NCI-H1092 treated with DMSO at 0.1 percent for 48 hours (cell line): ENCODE measurements around the gene EDRF1.
A peak's percentile ranks its signal among the peaks of the same experiment; 100 is the strongest.

Experiments
- DNase-seq: peaks from one replicate; lab custom pipeline; 2025; lab: John Stamatoyannopoulos, UW

The EDRF1 gene

DNA sequence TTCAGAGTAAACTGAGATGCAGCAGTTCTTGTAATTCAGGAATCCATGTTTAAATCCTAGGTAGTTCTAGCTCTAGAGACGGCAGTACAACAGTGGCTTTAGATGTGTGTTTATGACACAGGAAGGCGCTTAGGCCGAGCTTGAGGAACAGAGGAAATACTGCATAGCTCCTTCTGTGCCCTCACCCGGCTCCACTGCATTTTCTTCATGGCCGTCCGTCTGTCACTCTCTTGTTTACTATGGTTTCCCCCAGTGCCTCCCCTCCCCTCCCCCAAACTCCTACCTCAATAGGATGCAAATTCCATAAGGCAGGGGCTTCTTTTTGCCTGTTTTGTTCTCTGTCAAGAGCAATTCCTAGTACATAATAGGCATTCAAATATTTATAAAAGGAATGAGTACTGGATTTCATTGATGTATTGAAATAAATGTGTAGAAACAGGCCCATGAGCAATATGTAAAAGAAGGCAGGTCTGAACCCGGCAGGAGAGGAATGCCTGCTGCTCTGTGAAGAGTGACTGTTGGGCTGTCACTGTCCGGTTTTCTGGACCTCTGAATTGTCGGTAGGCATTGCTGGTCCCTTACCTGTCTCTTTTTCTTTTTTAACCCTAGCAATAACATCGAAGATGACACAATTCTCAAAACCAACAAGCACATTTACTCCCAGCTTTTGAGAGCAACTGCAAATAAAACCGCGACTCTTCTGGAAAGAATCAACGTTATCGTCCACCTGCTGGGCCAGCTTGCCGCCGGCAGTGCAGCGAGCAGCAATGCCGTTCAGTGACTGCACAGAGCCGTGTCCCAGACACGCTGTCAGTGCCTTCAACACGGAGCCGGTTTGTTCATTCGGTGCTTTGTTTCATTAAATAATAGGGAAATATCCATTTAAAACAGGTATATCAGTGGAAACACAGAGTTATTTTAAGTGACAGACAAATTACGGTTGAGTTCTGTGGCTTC, 43.5 kb downstream of the EDRF1 start:
- no peak for DNase-seq

- DNase-seq = no peak
Observed at GRCh38 chr10:125765835-125766234, 46.3 kb downstream of the EDRF1 start.

DNA sequence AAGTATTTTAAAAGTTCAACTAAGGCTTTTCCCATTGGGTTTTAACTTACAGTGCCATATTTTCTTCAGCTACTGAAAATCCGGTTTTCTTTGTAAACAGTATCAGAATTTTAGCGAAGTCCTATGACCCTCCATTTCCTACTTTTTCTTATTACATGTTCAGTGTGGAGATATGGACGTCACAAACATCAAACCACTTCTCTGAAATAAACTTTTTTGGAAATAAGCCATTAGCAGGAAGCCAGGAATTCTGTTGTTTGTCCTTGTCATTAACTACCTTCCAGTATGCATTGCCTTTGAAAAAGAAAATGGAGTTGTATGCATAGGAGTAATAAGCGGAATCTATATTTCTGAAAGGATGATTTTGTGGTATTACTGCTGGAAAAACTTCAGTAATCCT, 47.0 kb downstream of the EDRF1 start:
- DNase-seq = no peak

DNA sequence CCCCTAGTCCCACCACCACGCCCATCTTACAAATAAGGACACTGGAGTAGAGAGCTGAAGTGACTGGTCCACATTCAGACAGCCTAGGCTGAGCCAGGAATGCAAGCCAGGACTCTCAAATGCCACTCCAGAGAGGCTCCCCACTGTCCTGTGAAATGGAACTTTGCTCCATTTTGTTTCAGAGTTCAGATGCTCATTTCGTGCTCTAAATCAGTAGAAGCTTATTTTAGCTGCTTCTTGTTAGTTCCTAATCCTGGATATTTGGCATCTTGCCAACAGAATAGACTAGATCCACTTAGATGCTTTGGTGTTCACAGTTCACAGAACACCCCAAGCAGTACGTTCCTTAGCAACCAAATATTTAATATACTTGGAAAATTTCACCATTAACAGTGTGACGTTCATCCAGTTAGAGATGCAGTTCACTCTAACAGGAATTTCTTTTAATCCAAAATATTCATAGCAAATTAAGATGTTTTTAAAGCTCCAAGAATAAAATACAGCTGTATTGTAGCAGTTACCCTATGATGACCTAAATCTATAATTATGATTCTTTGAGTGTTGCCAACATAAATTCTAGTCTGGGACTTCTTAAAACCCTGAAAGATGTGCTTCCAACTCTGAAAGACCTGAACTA, 48.8 kb downstream of the EDRF1 start:
- DNase-seq = peak; percentile 6

DNA sequence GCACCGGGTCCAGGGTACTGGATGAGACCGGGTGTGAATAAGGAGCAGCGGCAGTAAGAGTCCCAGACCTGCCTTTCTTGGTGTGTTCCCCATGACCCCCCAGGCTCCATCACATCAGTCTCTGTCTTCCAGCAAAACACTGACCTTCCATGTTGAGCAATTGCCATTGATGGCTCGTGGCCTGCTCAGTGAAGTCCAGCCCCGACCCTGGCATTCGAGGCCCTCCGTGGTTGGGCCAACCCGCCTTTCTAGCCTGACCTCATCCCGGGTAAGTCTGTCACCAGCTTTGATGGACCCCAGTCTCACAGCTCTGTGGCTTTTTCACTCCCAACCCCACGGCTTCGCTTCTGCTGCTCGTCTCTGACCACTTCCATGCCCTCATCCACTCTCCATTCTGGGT, 49.7 kb downstream of the EDRF1 start:
- no peak for DNase-seq

DNA sequence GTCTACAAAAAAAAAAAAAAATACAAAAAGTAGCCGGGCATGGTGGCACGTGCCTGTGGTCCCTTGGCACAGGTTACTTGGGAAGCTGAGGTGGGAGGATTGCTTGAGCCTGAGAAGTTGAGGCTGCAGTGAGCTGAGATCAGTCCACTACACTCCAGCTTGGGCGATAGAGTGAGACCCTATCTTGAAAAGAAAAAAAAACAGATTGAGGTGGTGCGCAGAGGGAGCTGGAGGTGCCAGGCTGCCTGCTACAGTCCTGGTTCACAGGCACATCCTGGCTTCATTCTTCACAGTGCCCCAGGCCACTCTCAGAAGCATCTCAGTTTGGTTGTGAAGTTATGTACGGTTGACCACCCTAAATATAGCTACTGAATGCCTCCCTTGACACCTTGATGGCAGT, 51.3 kb downstream of the EDRF1 start:
- DNase-seq = no peak

DNA sequence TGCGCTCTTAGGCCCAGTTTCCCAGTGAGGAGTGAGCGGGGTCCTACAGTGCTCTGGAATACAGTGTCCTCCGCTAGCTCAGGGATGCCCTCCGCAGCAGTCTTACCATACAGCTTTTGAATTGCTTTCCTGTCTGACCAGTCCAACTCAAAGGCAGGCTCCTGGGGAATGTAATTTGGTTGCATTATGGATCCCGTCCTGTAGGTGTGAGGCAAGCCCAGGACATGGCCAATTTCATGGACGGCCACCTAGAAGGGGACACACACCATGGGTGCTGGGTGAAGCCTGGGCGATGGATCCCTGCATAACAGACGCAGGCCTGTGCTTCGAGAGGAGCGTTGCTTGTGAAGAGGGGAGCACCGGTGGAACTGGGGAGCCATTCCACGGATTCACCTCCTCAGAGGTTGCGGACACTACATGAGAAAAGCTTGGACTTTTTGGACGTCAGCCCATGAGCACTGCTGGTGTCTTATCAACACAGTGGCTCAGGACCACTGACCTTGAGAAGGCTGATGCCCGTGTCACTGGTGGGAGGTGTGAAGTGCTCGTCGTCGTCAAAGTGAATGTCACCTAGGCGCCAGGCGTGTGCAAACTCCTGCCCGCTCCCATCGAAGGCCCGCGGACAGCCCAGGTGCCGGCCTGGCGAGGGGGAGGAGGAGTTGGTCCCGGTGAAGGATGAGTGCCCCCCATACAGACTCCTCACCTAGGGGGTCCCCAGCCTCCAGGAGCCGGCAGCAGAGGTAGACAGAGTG, 52.8 kb downstream of the EDRF1 start:
- no peak for DNase-seq

- DNase-seq = no peak
Observed at GRCh38 chr10:125772864-125773180, 53.3 kb downstream of the EDRF1 start.

DNA sequence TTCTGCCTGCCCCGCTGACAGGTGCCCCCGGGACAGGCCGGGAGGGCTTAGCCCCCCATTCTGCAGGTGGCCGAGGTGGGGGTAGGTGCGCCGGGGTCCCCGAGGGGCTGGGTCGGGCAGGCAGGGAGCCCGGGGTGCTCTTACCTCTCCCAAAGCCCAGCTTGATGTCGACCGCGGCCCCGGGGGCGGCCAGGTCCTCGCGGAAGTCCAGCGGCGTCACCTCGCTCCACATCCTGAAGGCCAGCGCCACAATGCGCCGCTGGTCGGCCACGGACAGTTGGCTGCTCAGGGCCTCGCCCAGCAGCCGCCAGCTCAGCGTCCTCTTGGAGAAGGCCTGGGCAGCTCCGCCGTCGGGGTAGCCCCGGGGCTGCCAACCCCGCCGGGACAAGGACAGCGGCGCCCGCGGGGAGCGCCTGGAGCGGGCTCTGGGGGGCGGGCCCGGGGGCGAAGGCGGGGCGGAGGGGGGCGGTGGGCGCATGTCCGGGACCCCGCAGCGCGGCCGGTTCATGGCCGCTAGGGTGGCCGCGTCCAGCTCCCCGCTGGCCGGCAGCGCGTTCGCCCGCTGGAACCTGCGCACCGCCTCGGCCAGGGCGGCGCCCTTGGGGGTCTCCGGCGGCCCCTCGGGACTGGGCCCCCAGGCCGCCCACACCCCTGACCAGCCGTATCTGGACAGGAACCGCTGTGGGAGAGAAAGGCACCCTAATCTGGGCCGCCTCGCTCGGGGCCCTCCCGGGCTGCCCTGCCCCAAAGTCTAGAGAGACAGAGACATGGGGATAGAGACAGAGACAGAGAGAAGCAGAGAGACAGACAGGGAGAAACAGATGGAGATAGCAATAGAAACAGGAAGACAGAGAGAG, 54.4 kb downstream of the EDRF1 start:
- DNase-seq = no peak

DNA sequence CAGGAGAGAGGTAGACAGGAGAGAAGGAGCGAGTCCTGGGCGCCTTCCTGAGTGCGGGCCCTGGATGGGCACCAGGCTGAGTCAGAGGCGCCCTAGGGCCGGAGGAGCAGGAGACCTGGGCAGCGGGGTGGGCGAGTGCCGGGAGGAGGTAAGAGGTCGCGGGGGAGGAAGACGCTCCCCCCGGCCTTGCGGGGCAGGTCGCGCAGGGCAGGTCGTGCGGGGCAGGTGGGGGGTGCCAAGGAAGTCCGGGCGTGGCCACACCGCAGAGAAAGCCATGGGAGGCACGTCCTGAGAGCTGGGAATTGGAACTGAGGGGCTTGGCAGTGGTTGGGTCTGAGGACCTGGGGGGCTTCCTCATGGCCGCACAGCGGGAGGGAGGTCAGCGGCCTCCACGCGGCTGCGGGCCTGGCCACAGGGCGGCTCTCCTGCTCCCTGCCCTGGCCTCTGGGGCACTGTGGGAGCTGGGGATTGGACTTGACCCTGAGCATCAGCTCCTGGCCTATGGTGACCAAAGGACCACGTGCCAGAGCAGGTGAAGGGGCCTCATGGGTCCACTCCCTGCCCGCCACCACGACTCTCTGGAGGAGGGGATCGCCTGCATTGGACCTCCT, 55.2 kb downstream of the EDRF1 start:
- no peak for DNase-seq

DNA sequence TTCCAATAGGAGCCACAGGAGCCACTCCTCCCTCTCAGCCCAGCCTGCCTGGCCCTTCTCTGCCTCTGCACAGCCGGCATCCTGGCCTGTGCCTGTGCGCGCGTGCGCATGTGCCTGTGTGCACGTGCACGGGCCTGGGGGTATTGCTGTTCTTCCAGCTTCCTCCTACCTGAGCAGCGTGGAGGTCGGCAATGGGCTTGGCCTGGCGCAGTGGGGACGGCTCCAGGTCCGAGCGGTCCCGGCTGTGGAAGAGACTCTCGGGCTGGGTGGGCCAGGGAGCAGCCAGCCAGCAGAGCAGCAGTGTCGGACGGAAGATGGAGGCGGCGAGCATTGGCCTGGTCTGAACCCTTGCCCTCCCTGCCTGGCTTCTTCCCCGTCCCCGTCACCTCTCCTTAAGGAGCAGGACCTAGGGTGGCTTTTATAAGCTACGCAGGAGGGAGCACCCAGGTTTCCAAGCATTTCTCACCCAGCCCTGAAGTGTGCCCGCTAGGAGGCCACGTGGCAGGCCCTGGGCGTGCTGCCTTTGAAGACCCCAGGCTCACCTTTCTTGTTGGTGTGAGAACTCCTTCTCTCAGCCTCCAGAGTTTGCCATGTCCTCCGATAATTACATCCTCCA, 56.1 kb downstream of the EDRF1 start, which contains the start of gene MMP21:
Gene MMP21 (minus strand): TSS at position 331 of the 616 bp plus-strand sequence. CDS start 0 bp downstream, at position 331.
- DNase-seq = no peak

GRCh38 chr10:125777806-125778205, 58.3 kb downstream of the EDRF1 start:
- DNase-seq = no peak

GRCh38 chr10:125778556-125778955, 59.0 kb downstream of the EDRF1 start:
- no peak for DNase-seq

- no peak for DNase-seq
Observed at GRCh38 chr10:125779403-125780327, 60.2 kb downstream of the EDRF1 start.

- DNase-seq = no peak
Observed at GRCh38 chr10:125781374-125781773, 61.9 kb downstream of the EDRF1 start.

- no peak for DNase-seq
Observed at GRCh38 chr10:125782054-125782453, 62.5 kb downstream of the EDRF1 start.

DNA sequence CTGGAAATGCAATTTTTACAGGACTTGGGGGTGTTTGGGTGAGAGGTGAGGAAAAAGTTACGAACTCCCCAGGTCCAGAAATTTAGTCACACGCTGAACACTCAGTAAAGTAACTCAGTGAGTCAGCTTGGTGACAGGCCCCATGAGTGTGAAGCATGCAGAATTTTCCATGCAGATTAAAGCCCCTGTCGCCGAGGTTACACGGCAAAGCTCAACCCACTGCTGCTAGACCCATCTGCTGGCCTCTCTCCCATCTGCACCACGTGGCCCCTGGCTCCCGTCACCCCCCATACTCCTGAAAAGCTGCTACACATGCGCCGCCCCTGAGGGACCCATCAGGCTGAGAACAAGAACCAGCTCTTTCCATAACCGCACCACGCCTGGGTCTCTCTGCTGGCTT, 63.1 kb downstream of the EDRF1 start:
- no peak for DNase-seq

GRCh38 chr10:125783408-125783807, 63.9 kb downstream of the EDRF1 start:
- DNase-seq = no peak

GRCh38 chr10:125783957-125784356, 64.4 kb downstream of the EDRF1 start:
- no peak for DNase-seq

DNA sequence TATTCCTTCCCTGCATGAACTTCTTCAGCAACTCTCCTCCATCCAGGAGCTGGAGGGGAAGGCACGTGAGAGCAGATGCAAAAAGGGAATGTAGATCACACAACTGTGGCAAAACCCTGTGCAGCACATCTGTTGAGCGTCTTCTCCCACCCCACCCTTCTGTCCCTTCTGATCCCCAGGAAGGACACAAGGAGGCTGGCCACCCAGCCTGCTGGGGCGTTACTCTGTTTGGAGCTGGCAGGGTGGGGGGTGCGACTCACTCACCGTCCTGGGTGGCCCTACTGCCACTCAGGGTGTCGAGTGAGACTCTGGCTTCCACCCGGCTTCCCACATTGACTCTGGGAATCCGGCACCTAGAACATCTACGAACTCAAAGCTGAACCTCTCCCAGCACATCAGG, 66.3 kb downstream of the EDRF1 start:
- DNase-seq = no peak
